HG02642 (cell line): ENCODE measurements around the gene MEIS1.
"Not testable (repeated sequence)": the region's sequence is repeated elsewhere in the genome, so short reads cannot be mapped to it uniquely, and the experiment has no call there.

Source experiments
- ATAC-seq: cut with Tn5 transposase; IDR thresholded peaks from one replicate; pipeline ENCODE4 v1.9.1; 2021; ENCODE audit warnings: mild to moderate bottlenecking; ENCODE audit not compliant: unreplicated experiment, poor library complexity

Gene MEIS1

GRCh38 chr2:66463206-66463755 lies 28.4 kb downstream of the MEIS1 start:
- no peak for ATAC-seq

DNA sequence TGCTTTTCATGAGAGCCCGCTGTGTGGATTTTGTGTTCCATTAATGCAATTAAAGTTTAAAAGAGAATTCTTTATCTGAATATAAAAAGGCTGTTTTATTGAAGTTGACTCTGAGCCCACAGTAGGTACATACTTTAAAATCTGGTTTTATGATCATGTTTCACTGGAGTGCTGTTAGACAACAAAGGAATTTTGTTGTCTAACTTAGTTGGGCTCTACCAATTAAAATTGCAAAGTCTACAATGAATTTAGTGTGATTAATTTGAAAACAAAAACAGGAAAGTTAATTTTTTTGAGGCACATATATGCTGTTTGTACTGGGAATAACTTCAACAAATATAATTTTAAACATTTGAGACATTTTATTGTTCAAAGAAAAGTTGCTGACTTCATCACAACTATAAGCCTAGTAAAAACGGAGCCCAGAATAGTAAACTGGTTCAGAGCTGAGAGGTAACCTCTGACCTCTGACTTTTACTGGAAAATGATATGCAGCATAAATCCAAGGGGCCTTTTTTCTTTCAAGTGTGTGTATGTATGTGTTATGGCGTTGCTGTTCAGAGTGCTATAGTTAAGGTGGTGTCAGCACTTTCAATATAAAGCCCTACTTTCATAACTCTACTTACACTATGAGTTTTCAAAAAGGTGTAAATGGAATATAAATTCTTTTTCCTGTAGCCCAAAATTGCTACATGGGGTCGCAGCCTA lies 30.2 kb downstream of the MEIS1 start:
- ATAC-seq = no peak

DNA sequence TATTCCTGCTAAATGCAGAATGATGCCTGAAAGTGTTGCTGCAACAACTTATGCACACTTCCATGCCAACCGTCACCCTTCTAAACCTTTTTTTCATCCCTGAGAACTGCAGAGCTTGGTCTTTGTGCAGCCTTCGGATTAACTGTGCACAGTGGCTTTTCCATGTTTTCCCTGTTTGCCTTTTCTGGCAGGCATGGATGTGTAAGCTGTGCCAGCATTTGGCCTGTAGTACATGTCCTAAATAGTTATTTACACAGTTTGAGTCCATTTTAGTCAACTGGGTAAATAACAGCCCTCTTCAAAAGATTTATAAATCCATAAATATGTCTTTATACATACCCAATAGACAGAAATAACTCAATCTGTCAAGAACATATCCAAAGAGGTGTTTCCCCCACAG lies 31.5 kb downstream of the MEIS1 start:
- no peak for ATAC-seq

DNA sequence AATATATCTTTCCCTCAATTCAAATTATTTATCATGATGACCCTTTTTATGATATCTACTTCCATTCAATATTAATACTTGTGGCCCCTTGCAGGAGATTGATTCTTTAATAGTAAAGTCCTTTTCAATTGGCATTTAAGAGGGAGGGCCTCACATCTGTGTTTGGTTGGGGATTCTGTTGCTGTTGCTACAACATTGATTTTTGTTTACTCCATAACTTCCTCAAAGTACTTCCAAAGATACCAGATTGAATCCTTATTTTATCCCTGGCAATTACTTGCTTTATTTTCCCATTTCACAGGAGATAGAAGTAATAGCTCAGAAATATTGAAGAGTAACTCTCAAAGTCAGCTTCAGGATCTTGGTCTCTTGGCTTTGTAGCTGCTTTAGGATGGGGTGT lies 32.8 kb downstream of the MEIS1 start:
- no peak for ATAC-seq

- ATAC-seq = no peak
Observed at GRCh38 chr2:66469214-66469902, 34.4 kb downstream of the MEIS1 start.

DNA sequence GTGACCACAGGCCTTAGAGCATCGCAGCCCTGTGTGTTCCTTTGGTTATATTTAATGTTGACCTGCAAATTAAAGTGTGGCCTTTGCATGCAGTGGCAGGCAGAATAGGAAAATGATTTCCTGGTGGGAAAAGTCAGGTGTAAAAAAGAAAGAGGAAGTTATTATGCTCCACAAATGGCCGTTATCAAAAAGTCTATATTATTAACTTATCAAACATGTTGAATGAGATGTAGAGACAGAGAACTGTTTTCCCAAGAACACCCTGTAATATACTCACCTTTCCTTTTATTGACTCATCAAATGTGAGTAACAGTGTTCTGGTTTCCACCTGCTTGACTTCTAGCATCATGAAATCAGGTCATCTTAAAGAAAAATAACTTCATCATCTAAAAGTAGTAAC lies 35.3 kb downstream of the MEIS1 start:
- no peak for ATAC-seq

DNA sequence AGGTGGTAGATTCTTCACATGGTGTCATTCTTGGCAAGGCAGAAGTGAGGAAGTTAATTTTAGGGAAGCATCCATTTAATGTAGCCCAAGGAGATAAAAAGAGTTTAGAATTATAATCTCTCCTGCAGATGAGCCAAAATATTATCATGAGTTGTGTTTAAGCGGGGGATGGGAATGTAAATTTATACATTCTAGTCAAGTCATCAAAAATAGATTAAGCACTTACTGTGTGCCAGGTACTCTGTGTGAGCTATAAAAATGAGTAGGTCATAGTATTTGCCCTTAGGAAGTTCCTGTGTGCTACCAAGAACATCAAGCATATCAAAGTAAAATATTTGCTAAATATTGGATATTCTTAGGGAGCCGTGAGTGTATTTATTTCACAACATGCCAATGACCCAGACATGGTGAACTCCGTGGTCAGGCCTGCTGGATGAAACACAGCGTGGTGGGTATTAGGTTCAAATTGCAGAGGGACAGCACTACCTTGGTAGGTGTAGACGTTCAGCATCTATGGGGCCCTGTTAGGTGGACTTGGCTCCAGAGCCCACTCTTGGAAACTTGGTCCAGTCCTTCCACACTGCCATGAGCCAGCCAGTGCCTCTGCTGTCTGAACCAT lies 37.4 kb downstream of the MEIS1 start:
- ATAC-seq = no peak

GRCh38 chr2:66477135-66477842 lies 42.4 kb downstream of the MEIS1 start:
- no peak for ATAC-seq

DNA sequence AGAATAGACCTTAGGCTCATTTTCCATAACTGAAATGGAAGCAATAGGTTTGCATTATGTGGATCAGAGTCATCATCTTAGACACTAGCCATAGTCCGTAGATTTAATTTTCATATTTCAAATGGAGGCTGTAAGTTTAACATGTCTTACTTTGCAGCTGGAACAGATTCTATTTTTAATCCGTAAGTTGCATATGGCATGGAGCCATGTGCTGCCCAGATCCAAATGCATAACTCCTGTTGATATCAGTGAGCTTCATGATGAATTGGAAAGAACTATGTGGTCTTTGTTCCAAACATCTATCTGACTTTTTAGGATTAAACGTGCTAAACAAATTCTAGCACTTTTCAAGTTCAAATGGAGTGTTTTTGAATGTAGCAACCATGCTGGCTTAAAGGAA lies 43.4 kb downstream of the MEIS1 start:
- no peak for ATAC-seq

- ATAC-seq = no peak
Observed at GRCh38 chr2:66478731-66479316, 43.9 kb downstream of the MEIS1 start.

DNA sequence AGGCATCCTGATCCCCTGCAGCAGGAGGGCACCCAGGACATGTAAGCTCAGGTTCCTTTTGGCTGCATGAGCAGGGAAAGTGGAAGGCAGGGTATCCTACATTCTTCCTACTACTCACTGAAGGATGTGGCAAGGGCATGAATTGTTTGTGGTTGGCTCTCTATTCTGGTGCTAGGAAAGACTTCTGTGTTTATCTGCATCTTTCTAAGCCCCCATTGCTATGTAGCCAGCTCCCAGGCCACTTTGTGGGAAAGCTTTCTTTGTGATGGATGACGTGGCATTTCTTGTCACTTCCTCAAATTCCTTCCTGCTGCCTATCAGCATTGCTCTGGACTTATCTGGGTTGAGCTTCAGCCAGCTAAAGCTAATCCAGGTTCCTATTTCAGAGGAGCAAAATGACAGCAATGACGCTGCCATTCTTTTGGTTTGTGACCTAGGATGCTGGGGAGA lies 46.2 kb downstream of the MEIS1 start:
- no peak for ATAC-seq

- not testable (repeated sequence) for ATAC-seq
Observed at GRCh38 chr2:66485252-66485651, 50.3 kb downstream of the MEIS1 start.

DNA sequence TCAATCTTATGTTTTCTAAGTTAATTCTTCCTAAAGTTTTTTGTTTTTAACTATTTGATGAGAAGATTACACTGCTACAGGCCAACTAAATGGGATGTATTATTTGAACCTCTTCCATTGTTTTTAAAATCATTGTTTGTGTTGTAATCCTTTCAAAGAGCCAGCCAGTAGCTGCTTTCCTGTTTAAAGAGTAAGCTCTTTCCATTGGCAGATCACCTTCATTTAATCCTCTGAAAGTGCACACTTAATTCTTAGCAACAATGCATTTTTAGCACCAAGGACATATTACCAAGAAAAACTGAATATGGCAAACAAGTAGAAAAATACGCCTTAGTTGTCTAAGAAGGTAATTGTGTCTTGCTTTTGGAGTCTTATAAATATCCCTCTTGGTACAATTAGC lies 54.0 kb downstream of the MEIS1 start:
- ATAC-seq = no peak

DNA sequence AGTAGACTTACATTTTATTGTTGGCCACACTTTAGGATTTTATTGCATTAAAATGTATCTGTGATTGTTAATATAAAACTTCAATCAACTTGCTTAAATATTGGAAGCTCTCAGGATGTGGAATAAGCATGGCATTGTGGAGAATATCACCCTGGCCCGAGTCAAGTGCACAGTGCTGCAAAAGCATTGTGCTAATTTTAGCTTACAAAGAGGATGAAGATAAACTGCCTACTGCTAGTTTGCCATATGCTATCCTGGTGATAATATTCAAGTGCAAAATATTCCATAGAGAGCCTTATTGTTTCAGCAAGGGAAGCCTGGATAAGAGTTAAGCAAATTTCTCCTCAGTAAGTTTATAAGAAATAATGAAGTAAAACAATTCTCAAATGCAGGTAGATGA lies 54.5 kb downstream of the MEIS1 start:
- ATAC-seq = no peak

GRCh38 chr2:66490588-66491001 lies 55.7 kb downstream of the MEIS1 start:
- no peak for ATAC-seq

DNA sequence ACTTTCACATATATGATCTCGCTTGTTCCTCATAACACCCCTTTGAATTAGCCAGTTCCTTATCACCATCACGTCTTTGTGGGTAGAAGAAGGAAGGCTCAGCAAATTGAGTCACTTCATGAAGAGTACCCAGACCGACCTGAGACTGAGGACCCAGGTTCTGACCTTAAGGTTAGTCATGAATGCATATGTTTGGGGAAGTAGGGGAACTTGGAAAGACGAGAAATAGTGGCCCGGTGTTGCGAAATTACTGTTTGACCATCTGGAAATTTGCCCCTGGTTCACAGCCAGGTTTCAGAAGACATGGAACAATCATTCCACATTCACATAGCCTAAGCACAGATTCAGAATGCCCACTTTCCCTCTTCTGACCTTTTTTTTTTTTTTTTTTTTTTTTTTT lies 59.8 kb downstream of the MEIS1 start:
- ATAC-seq = no peak

- ATAC-seq = no peak
Observed at GRCh38 chr2:66495788-66496640, 61.1 kb downstream of the MEIS1 start.

DNA sequence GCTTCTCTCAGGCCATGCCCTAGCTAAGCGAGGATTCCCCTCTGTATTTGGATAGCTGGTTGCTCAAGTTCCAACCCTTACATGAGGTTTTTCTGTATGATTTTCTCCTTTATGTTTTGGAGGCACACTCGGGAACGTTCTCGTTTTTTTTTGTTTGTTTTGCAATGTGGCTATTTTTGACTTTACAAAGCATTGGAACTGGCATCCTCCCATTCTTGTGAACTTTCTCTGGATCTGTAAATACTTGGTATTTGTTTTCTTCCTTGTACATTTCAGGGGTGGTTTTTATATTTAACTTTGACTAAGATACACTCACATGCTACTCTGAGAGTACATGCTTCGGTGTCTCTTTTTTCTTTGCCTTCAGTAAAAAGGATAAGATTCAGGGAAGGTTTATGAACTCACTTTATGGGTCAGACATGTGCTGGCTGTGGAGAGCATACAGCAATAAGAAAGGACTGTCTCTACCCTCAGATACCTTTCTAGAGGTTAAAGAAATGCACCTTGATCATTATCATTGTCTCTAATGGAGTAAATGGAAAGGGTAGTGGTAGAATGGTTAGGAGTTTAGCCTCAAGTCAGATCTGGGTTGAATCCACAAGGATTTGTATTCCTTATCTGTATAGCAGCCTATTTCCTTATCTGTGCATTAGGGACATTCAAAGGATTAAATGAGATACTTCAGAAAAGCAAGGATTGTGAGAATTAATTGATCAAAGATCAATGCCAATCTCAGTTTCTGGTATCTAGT lies 61.9 kb downstream of the MEIS1 start:
- ATAC-seq = no peak
